HG02943 (cell line): ENCODE measurements around the gene MEPCE.

Source experiments
- ATAC-seq: cut with Tn5 transposase; IDR thresholded peaks from one replicate; pipeline ENCODE4 v1.9.1; 2021; ENCODE audit warnings: mild to moderate bottlenecking, low read depth, moderate library complexity; ENCODE audit not compliant: unreplicated experiment

MEPCE gene

DNA sequence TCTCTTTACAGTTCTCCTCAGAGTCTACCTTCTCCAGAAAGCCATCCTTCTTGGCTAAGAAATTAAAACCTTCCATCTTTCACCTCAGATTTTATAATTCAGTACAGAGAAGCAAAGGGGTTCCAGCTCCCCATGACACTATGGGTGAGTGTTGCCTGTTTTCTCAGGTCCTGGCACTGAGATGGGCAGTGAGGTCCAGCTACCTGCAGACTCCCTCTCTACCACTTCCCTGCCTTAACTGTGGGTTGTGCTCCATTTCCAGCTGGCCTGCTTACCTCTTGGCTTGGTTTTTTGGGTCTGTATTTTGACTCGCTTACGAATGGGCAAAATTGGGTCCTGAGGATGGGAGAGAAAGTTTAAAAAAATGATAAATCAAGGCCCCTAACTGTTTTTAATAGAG is 27.4 kb upstream of the MEPCE start:
- ATAC-seq: no peak

DNA sequence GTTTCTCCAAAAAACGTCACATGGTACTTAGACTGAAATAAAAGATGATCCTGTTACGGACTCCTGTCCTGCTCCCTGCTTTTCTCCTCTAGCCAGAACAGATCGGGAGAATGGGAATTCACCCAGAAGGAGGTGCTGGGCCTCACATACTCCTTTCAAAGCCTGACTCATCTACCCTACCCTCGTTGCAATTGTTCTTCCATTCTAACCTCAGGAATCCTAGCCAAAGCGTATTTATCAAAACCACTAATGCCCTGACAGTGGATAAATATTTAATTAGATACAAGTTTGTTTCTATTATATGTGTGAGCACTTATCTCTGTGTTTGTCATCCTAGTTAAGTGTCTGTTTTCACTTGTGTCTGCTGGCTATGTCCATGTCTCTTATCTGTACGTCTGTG is 22.9 kb upstream of the MEPCE start:
- no peak for ATAC-seq

DNA sequence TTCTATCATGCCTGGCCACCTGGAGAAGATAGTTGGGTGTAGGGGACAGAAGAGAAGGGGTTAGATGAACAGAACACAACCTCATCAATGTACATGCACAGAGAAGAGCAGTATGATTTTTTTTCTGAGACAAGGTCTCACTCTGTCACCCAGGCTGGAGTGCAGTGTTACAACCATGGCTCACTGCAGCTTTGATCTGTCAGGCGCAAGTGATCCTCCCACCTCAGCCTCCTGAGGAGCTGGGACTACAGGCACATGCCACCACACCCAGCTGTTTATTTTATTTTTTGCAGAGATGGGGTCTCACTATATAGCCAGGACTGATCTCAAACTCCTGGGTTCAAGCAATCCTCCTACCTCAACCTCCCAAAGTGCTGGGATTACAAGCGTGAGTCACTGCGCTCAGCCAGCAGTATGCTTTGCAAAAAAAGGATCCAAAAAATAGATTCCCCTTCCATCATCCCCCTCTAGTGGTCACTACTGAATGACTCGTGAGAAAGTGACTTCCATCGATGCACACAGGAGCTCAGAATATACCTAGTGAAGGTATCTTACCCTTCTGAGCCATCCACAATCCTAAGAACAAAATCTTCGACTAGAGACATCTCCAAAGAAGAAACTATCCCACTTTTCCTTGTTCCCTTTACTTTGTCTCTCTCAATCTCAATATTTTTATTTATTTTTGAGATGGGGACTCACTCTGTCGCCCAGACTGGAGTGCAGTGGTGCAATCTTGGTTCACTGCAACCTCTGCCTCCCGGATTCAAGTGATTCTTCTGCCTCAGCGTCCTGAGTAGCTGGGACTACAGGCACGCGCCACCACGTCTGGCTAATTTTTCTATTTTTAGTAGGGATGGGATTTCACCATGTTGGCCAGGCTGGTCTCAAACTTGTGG is 22.1 kb upstream of the MEPCE start:
- no peak for ATAC-seq

DNA sequence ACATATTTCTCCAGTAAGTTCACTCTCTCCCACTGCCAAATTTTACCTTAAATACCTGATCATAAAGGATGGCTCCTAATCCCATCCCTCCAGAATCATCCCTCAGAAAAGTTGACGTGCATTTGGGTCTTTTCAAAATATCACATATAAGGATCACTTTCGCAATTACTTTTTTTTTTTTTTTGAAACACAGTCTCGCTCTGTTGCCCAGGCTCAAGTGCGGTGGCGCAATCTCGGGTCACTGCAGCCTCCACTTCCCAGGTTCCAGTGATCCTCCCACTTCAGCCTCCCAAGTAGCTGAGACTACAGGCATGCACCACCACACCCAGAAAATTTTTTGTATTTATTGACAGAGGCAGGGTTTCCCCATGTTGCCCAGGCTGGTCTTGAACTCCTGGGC is 18.5 kb upstream of the MEPCE start:
- ATAC-seq: no peak

DNA sequence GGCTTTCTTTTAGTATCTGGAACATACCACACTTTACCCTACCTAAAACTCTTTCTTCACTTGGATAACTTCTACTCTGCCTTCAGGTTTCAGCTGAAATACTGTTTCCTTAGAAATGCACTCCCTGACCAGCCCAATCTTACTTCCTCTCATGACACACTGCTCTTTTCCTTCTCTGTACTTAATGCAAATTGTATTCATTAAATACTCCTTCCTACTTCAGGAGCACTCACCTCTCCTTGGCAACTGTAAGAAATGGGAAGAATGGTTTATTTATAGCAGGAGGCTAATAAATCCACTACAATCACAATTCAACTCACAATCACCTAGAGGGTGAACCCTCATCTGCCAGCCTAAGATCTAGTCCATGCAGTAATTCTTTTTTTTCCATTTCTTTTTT is 16.3 kb upstream of the MEPCE start:
- no peak for ATAC-seq

DNA sequence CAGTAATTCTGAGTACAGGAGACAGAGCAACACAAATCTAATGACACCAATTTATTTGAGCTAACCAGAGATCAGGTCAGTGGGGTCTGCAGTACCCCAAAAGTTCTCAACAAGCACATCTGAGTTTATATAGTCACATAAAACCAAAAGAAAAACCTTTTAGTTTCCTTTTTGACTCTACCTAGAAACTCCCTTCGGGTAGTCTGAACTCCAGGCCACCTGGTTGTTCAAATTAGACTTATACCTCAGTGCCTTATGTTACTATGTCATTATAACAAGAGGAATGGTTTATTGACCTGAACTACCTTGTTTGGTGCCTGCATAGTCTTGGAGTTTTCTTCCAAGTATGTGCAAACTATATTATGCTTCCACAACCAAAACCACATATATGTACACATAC is 15.7 kb upstream of the MEPCE start:
- ATAC-seq: no peak

DNA sequence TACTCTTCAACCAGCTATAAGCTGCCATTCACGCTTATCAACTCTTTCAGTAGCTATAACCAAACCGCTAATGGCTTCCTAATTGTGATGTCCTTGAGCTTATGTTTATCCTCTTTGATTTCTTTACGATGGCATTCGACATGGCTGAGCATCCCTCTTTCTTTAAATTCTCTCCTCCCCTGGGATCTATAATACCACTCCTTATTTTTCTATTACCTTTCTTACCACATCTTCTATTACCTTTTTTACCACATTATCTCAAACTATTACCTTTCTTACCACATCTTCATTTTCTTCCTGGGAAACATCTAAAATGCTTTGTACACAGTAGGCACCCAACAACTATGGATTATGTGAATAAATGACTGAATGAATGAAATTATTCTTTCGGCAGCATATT is 14.2 kb upstream of the MEPCE start:
- no peak for ATAC-seq

DNA sequence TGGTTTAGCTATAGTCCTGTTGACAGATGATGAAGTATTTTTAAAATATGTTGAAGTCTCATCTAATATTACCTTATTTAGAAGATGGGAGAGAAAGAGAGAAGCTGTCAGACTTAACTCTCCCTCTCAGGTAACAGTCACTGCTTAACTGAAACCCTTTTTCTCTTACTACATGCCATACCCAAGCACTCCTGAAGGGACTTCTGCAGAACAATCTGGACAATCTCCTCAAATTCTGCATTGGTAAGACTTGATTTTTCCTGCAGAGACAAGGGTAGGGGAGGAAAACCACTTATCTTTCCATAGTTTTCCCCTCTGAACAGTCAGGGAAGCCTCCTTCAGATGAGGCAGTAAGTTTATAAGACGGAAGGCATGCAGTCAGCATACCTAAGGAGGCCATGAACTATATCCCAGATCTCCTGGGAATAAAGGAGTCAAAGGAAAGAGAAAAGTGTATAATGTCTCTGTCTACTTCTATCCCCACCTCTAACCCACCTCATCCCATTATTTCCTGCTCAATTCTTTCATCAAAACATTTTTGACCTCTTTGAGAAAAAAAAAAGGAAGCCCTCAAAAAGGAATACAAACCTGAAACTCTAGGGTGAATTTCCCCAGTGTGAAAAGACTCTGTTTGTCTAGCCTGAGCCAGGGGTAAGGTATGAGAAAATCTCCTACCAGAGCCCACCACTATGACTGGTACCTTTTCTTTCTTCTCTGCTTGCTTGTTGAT is 10.5 kb upstream of the MEPCE start:
- no peak for ATAC-seq

DNA sequence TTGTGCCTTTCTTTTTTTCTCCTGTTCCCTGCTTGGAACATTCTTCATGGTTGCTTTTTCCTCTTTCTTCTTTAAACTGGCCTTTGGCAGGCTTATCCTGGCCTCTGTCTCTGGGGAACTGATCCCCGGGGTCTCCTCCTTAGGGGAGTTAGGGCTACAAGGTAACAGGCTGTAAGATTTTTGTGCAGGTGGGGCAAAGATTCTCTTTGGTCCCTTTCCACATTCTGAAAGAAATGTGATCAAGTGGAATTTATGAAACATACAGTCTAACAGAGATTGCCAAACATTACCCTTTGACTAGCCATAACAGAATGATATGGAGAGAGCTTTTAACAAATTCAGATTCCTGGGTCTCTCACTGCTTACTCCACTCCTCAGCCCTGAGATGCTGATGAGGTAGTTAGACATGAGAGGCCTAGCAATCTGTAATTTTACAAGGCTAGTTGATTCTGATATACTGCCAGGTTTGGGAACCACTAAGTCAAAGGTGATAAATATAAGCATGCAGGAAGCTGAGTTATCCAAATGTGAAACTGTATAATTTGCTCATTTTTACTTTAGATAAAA is 9.9 kb upstream of the MEPCE start:
- no peak for ATAC-seq

DNA sequence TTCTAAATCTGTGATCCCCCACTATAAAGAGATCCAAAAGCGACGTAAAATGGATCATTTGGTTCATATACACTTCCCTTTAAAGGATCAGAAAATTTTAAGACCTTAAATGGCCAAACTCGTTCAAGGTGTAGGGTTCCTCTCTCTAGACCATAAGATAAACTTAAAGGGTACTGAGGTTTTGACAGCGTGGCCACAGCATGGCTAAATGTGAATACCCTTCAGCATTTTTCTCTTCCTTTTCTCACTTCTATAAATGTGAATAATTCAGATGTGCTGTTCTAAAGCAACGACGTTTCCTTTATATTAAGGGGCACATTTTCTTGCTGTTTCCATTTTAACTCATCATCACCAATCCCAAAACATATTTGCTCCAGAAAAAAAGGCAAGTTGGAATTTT is 6.3 kb upstream of the MEPCE start:
- no peak for ATAC-seq

DNA sequence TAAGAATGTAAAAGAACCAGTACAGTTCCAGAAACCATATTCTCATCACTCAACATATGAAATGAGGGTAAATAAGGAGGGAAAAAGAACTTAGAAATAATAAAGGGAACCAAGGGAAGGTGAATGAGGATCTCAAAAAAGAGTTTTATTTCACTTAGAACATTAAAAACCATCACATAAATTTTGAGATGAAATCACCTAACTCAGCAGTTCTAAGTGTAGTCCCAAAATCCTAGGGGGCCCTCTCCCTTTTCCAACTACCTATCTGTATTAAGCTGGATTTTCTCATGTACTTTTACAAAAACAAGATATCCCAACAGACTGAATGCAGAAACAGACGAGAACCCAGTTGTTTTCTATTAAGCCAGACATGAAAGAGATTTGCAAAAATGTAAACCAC is 4.3 kb upstream of the MEPCE start:
- no peak for ATAC-seq

DNA sequence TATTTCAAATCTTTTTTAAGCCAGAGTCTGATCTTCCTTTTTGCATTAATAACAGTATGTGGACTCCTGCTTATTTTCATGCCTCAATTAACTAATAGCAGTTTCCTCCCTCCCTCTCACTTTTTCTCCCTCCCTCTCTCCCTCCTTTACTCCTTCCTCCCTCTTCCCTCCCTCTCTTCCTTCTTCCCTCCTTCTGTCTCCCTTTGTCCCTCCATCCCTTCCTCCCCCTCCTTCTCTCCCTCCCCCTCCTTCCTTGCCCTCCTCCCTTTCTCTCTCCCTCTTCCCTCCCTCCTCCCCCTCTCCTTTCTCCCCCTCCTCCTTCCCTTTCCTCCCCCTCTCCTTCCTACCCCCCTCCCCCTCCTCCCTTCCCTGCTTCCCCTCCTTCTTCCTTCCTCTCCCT is 3.1 kb upstream of the MEPCE start:
- no peak for ATAC-seq

DNA sequence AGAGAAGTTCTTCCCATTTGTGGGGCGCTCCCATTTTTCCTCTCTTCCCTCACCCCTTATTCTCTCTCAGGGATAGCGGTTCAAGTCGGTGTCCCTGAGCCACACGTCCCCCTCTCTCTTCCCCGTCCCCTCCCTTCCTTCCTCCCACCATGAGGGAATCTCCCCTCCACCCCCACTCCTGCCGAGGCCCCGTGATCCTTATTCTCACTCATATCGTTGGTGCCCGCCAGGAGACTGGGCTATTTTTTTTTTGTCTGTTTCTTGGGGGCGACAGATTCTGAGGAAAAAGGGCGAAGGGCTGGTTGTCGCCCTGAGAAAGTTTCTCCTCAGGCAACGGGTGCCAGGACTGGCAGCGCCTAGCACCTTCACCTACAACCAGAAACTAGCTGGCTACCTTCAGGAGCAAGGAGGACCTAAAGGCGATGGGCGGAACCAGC is 1.9 kb upstream of the MEPCE start:
- ATAC-seq: no peak

DNA sequence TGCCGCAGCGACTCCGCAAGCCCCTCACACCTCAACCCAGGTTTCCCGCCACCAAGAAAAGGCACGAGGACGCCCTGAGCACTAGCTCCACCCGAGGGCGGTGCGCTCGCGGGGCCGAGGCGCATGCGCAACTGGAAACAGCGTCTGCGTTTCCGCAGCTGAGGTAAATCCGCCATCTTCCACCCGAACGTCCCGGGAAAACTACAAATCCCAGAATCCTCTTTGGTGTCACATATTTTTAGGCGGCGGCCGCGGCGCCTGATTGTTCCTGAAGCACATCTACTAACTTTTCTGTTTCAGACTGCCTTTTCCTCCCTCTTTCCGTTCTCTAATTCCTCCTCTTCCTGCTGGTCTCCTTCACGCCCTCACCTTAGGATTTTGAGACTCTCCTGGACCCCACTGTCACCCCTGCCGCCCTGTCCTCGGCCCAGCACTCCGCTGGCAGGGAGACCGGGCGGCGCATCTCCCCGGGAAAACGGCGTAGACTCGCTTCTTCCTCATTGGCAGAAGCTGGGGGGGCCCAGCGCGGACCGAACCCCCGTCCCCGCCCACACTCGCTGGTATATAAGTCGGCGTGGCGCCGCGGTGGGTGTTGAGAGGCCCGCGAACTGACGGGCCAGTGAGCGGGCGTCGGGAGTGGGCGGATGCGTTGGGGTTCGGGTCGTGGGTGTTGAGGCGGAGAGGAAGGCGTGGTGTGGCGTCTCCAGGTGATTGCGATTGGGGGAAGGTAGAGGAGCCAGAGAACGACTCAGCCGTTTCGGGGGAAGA is 1.2 kb upstream of the MEPCE start, which contains the start of gene ZCWPW1:
TSS of gene ZCWPW1 (minus strand) at position 505 of the 768 bp plus-strand sequence. CDS start 8,054 bp downstream, outside the sequence.
- peak; percentile 36 for ATAC-seq

DNA sequence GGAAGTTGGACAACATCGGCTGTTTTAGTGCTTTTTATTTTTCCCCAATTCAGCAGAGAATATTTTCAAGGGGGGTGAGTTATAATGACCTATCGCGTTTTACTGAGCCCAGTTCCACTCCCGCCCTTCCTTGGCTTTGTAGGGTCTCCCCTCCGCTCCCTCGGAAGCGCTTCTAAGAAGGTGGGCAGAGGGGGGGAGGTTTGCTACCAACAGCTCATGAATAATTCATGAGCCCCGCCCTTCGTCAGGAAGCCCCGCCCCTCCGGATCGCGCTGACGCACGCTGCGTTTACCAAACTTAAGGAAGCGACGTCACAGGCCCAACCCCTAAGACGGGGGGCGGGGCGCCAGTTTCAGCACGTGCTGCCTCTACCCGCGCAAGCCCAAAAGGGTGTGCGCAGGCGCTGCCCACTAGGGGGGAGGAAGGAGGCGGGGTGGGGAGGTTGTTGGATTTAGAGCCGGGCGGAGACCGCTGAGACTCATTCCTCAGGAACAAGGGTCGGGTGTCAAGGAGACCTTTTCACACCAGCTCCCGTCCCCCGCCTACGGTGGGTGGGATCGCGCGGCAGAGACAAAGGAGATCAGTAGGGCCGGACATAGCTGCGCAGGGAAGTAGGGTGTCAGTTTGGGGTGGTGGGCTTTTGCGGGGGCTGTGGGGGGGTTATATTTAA is 529 bp upstream of the MEPCE start:
- peak; percentile 50 for ATAC-seq

DNA sequence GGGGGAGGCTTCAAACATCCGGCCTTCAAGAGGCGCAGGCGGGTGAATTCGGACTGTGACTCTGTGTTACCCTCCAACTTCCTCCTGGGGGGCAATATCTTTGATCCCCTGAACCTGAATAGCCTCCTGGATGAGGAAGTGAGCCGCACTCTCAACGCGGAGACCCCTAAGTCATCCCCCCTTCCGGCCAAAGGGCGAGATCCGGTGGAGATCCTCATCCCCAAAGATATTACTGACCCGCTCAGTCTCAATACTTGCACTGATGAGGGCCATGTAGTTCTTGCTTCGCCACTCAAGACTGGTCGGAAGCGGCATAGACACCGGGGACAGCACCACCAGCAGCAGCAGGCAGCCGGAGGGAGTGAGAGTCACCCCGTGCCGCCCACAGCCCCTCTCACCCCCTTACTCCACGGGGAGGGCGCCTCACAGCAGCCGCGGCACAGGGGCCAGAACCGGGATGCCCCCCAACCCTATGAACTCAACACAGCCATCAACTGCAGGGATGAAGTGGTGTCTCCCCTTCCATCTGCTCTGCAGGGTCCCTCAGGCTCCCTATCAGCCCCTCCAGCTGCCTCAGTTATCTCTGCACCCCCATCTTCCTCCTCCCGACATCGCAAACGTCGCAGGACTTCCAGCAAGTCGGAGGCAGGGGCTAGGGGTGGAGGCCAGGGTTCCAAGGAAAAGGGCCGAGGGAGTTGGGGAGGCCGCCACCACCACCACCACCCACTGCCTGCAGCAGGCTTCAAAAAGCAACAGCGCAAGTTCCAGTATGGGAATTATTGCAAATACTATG is 1.1 kb downstream of the MEPCE start:
- no peak for ATAC-seq

DNA sequence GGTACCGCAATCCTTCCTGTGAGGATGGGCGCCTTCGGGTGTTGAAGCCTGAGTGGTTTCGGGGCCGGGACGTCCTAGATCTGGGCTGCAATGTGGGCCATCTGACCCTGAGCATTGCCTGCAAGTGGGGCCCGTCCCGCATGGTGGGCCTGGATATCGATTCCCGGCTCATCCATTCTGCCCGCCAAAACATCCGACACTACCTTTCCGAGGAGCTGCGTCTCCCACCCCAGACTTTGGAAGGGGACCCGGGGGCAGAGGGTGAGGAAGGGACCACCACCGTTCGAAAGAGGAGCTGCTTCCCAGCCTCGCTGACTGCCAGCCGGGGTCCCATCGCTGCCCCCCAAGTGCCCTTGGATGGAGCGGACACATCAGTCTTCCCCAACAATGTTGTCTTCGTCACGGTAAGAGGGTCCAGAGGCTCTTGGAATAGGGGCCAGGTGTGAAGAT is 1.7 kb downstream of the MEPCE start:
- no peak for ATAC-seq

DNA sequence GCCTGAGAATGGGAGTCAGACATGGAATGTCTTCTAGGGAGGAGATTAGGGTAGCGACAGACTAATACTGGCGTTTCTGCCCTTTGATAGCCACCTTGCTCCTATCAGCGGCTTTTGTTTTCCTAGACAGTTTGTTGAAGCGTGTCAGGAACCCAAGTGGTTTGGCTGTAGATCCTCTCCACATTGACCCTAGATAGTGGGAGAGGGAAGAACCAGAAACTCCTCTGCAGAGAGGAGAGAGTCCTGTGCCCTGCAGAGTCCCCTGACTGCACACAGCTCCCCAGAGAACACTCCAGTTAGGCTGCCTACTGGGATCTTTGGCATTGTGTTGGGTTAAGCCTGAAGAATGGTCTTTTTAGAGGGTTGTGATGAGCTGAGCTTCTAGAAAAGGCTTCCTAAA is 2.4 kb downstream of the MEPCE start:
- no peak for ATAC-seq

DNA sequence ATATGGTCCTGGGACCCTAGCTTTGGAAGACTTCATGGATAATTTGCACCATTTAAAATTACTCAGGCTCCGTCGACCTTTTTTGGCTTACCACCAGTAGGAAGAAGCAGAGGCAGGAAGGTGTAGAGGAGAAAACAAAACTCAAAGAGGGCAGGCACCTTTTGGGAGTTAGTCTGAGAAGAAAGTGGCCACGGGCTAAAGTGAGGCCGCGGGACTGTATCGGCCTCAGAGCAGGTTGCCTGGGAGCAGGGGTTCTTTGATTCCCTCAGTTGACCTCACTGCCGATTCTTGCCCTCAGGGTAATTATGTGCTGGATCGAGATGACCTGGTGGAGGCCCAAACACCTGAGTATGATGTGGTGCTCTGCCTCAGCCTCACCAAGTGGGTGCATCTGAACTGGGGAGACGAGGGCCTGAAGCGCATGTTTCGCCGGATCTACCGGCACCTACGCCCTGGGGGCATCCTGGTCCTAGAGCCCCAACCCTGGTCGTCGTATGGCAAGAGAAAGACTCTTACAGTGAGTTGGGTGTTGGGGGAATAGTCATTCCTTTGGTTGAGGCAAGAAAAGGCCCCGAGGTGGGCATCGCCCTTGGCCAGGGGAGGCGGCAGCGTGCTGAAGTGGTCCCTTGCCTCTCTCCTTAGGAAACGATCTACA is 3.1 kb downstream of the MEPCE start:
- ATAC-seq: no peak
